Lung (tissue), 12 donors: Measurements from ENCODE around the gene CDC42EP3. TPM values are rescaled to one million over a fixed set of nuclear protein-coding genes. Genes with fewer than 3 reads are reported as not detected.

Experiments used
- ATAC-seq: fragments of 200-7000 bp; cut with Tn5 transposase; one replicate; pipeline ENCODE4 v1.9.1; 2020; ENCODE audit warnings: moderate number of reproducible peaks; ENCODE audit not compliant: insufficient read depth, low FRiP score
- DNase-seq, 3 donors: peaks; one replicate each; pipeline ENCODE4 v3.0.0-alpha.2; 2013 to 2017
- H3K27ac ChIP-seq, 2 donors: one replicate each; pipeline ENCODE4 v1.5.1; 2013; ENCODE audit warnings: mild to moderate bottlenecking in 2 of 2, moderate library complexity in 2 of 2, control low read depth in 1 of 2, inconsistent platforms in 1 of 2, low read depth in 1 of 2, low read length in 1 of 2
- H3K27me3 ChIP-seq, 3 donors: one replicate each; pipeline ENCODE4 v1.5.1; 2013; ENCODE audit warnings: low read length in 2 of 3; ENCODE audit not compliant: control insufficient read depth in 3 of 3, insufficient read depth in 3 of 3
- H3K36me3 ChIP-seq, 4 donors: one replicate each; pipeline ENCODE4 v1.5.1; 2013; ENCODE audit warnings: low read length in 4 of 4, mild to moderate bottlenecking in 1 of 4, moderate library complexity in 1 of 4; ENCODE audit not compliant: control insufficient read depth in 4 of 4, insufficient read depth in 4 of 4
- H3K4me1 ChIP-seq, 5 donors: one replicate each; pipeline ENCODE4 v1.5.1; 2013; ENCODE audit warnings: low read length in 5 of 5, mild to moderate bottlenecking in 2 of 5, moderate library complexity in 1 of 5; ENCODE audit not compliant: control insufficient read depth in 5 of 5, insufficient read depth in 5 of 5
- H3K4me3 ChIP-seq: one replicate; pipeline ENCODE4 v1.5.1; 2013; ENCODE audit warnings: mild to moderate bottlenecking, control low read depth, moderate library complexity
- H3K9ac ChIP-seq, 2 donors: one replicate each; pipeline ENCODE4 v1.5.1; 2013; ENCODE audit warnings: low read length in 2 of 2, control low read depth in 1 of 2; ENCODE audit not compliant: insufficient read depth in 1 of 2
- H3K9me3 ChIP-seq, 4 donors: one replicate each; pipeline ENCODE4 v1.5.1; 2013; ENCODE audit warnings: low read length in 3 of 4, mild to moderate bottlenecking in 1 of 4, moderate library complexity in 1 of 4; ENCODE audit not compliant: control insufficient read depth in 4 of 4, insufficient read depth in 3 of 4
- WGBS, 2 donors: extraction: QIAGEN DNeasy Blood & Tissue Kit; methylation state at CpG; one replicate each; pipeline ENCODE4 v1.1.7; 2013; 5-methylcytosine and 5-hydroxymethylcytosine counted together
- polyA plus RNA-seq, 2 donors: library from polyadenylated mRNA; stranded (reverse); fragments of 200-250 nt; gene quantifications; one replicate each; pipeline ENCODE4 v1.2.1, GENCODE V29; 2013
- total RNA-seq, 2 donors: library from RNA; depleted of rRNA in 1 of 2; stranded (reverse); fragments of >200 nt in 1 of 2; gene quantifications; one replicate each; pipeline ENCODE4 v1.2.1, GENCODE V29; 2014 to 2021
- TF ChIP-seq, protein P1 (sequence below): IDR thresholded peaks from 2 replicates; pipeline ENCODE4 v1.5.1; 2012; ENCODE audit warnings: mild to moderate bottlenecking; ENCODE audit errors: control extremely low read depth, extremely low read depth
- donor health status: control.
- donor health status: control.
- donor health status: Bipolar disorder and iron deficiency.
- donor health status: healthy.
- donor health status: DM: yes; HTN: yes; CAD: no.

CDC42EP3 gene
- total and polyA plus RNA-seq, 4 donors: 22.9 to 59.0 (median 38.0) TPM

GRCh38 chr2:37609782-37610181 is 61.7 kb downstream of the CDC42EP3 start:
- WGBS, 2 donors: 79 to 90% methylated on average over 6 of the region's 6 CpGs
- no peak overlapping the region for H3K4me3 ChIP-seq
- H3K9ac ChIP-seq: no peak overlapping the region
- no peaks in the 10 kb centered on the region for H3K9me3 ChIP-seq
- TF ChIP-seq, protein P1, sequence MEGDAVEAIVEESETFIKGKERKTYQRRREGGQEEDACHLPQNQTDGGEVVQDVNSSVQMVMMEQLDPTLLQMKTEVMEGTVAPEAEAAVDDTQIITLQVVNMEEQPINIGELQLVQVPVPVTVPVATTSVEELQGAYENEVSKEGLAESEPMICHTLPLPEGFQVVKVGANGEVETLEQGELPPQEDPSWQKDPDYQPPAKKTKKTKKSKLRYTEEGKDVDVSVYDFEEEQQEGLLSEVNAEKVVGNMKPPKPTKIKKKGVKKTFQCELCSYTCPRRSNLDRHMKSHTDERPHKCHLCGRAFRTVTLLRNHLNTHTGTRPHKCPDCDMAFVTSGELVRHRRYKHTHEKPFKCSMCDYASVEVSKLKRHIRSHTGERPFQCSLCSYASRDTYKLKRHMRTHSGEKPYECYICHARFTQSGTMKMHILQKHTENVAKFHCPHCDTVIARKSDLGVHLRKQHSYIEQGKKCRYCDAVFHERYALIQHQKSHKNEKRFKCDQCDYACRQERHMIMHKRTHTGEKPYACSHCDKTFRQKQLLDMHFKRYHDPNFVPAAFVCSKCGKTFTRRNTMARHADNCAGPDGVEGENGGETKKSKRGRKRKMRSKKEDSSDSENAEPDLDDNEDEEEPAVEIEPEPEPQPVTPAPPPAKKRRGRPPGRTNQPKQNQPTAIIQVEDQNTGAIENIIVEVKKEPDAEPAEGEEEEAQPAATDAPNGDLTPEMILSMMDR: no peak
- ATAC-seq: no peak
- H3K27me3 ChIP-seq: no peaks in the 10 kb centered on the region
- no peak overlapping the region for H3K27ac ChIP-seq
- DNase-seq: no peak
- H3K4me1 ChIP-seq: peaks cover 3 to 21% (median 7%) of the 10 kb centered on the region in 5 donors
- H3K36me3 ChIP-seq: no peaks in the 10 kb centered on the region

DNA sequence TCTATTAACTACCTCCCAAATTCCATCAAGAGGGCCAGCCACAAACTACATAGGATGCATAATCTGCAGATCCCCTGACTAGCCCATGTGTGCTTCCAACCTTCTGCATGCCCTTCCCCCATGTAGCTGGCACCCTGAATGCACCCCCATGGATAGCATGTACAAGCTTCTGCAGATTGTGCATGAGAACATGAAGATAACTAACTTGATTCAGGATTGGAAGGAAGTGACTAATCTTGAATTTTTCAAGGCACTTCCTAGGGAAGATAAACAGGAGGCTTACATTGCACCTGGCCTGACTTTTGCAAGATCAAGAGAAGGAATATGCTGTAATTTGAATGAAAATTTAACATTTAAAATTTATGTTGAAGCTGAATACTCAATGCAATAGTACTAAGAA is 66.7 kb downstream of the CDC42EP3 start:
- no peak for ATAC-seq
- H3K27me3 ChIP-seq: no peaks in the 10 kb centered on the region
- TF ChIP-seq, protein P1: no peak
- H3K4me1 ChIP-seq: peaks cover 0 to 4% (median 0%) of the 10 kb centered on the region in 5 donors
- DNase-seq: no peak
- H3K9me3 ChIP-seq: no peaks in the 10 kb centered on the region
- H3K27ac ChIP-seq: no peak overlapping the region
- H3K9ac ChIP-seq: no peak overlapping the region
- H3K36me3 ChIP-seq: no peaks in the 10 kb centered on the region
- no peak overlapping the region for H3K4me3 ChIP-seq

GRCh38 chr2:37602702-37603101 is 68.7 kb downstream of the CDC42EP3 start:
- H3K36me3 ChIP-seq: no peaks in the 10 kb centered on the region
- H3K4me3 ChIP-seq: no peak overlapping the region
- TF ChIP-seq, protein P1: no peak
- no peak overlapping the region for H3K9ac ChIP-seq
- H3K4me1 ChIP-seq: peaks cover 0 to 4% (median 0%) of the 10 kb centered on the region in 5 donors
- no peaks in the 10 kb centered on the region for H3K27me3 ChIP-seq
- ATAC-seq (no peak), DNase-seq (no peak)
- H3K27ac ChIP-seq: no peak overlapping the region
- no peaks in the 10 kb centered on the region for H3K9me3 ChIP-seq

DNA sequence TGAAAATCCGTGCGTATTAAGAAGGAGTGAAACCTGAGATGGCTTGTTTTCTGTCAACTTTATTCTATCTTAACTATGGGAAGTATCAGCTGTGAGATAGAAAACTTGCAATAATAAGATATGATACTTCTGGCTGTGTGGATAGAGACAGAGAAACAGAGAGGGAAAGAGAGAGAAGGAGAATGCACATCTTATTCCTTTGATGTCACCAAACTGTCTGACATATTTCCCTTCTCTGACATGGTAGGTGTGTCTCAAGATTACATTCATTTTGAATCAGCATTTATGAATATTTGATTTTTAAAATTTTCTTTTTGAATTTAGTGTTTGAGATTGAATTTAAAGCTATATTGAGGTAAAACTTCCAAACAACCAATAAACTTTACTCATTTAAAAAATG is 69.4 kb downstream of the CDC42EP3 start:
- 78 to 86% methylated on average over 2 of the region's 2 CpGs for WGBS, 2 donors
- DNase-seq (no peak), ATAC-seq (no peak)
- Histone ChIP-seq H3K4me3 (no peak overlapping the region), H3K9ac (no peak overlapping the region), H3K36me3 (no peaks in the 10 kb centered on the region), H3K27ac (no peak overlapping the region), H3K9me3 (no peaks in the 10 kb centered on the region), H3K4me1 (peaks cover 0 to 4% (median 0%) of the 10 kb centered on the region in 5 donors), H3K27me3 (no peaks in the 10 kb centered on the region)
- TF ChIP-seq, protein P1: no peak
